ENCODE measurements around the gene PRADC1. TPM values are rescaled to one million over a fixed set of nuclear protein-coding genes. Genes with fewer than 3 reads are reported as not detected.
A peak's percentile ranks its signal among the peaks of the same experiment; 100 is the strongest.

The PRADC1 gene
- total and polyA plus RNA-seq, 9 of the 15 experiments (the other 6 are each of a cell fraction or from before 2014, with no cell fraction given) = 7.3 to 47.4 (median 34.2) TPM

GRCh38 chr2:73233932-73234832, 1.1 kb upstream of the PRADC1 start, which contains the start of gene CCT7 (continued):
- TF ChIP-seq KLF6 (CRISPR knock-in tag; IDR thresholded peaks at IDR 0.05; ENCODE audit: borderline replicate concordance) (0 out of 2 replicates have a peak, but pooled peaks have one; percentile 6), MXD1 (CRISPR knock-in tag; IDR thresholded peaks at IDR 0.05; ENCODE audit: borderline replicate concordance, poor library complexity, severe bottlenecking) (no peak), CBX5 (IDR thresholded peaks at IDR 0.05; ENCODE audit: borderline replicate concordance, low read depth) (no peak), HINFP (tag; conservative IDR thresholded peaks at IDR 0.05; ENCODE audit: low read depth) (no peak), ZBTB12 (CRISPR knock-in tag; IDR thresholded peaks at IDR 0.05) (no peak), CREB3 (tag; conservative IDR thresholded peaks at IDR 0.05; ENCODE audit: low read depth) (no peak), MEF2D (tag; conservative IDR thresholded peaks at IDR 0.05; ENCODE audit: low read depth) (0 out of 2 replicates have a peak, but pooled peaks have one; percentile 13), ZNF274 (IDR thresholded peaks at IDR 0.05; ENCODE audit: borderline replicate concordance, low read depth, low read length) (no peak; the same call in 1 of the 2 replicates), ILK (tag; IDR thresholded peaks at IDR 0.05; ENCODE audit: borderline replicate concordance, low read depth) (no peak), KAT8 (IDR thresholded peaks at IDR 0.05; ENCODE audit: low read depth) (no peak), DEAF1 (CRISPR knock-in tag; IDR thresholded peaks at IDR 0.05) (no peak), FUS (optimal IDR thresholded peaks at IDR 0.05; ENCODE audit: low read depth, low read length) (no peak), DMBX1 (CRISPR knock-in tag; IDR thresholded peaks at IDR 0.05; ENCODE audit: borderline replicate concordance) (no peak), ZBTB43 (CRISPR knock-in tag; IDR thresholded peaks at IDR 0.05) (peak; percentile 25; the same call in 1 of the 2 replicates), CSDE1 (IDR thresholded peaks at IDR 0.05) (no peak), MAFK (IDR thresholded peaks at IDR 0.05; ENCODE audit: low read length) (no peak), POLR2AphosphoS5 (IDR thresholded peaks at IDR 0.05; ENCODE audit: control insufficient read depth, insufficient read depth, low read depth, low read length) (peak; percentile 94), HDAC3 (IDR thresholded peaks at IDR 0.05; ENCODE audit: borderline replicate concordance, partially characterized antibody) (no peak), ZSCAN32 (CRISPR knock-in tag; IDR thresholded peaks at IDR 0.05) (no peak)

All from K562 (cell line).